Measurements from ENCODE around the gene ATF7.

The ATF7 gene

DNA sequence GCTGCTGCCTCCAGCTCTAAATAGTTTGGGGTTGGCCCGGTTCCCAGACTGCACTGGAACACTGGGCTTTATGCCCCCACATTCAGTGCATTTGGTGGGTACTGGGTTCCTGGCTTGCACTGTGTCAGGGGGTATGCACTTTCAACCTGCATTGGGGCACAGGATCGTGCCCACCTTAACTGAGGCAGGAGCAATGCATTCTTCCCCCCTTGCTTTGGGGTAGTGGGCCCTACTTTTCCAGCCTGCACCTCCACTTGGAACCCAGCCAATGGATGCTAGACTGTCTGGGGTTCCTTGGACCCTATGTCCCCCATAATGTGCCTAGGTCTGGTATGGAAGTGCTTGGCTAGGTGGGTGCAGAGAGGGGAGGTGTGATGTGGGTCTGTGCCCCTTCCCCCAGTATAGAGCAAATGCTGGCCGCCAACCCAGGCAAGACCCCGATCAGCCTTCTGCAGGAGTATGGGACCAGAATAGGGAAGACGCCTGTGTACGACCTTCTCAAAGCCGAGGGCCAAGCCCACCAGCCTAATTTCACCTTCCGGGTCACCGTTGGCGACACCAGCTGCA, 124.5 kb downstream of the ATF7 start:
- H2AFZ ChIP-seq (ENCODE audit: low read depth, low read length) = peak overlapping the region; percentile 88
- H3K27ac ChIP-seq (ENCODE audit: low read length) = peak overlapping the region; percentile 95
- DNase-seq (no peak), ATAC-seq (ENCODE audit: insufficient read depth, low read depth) (no peak)
- no peaks in the 10 kb centered on the region for H4K20me1 ChIP-seq (ENCODE audit: insufficient read depth, low read length)
- H3K4me2 ChIP-seq (ENCODE audit: insufficient read depth, low read length) = peak overlapping the region; percentile 76
- peaks cover 22% of the 10 kb centered on the region for H3K79me2 ChIP-seq (ENCODE audit: insufficient read depth, low read length)
- H3K27me3 ChIP-seq (ENCODE audit: insufficient read depth, low read length, poor library complexity) = no peaks in the 10 kb centered on the region
- H3K36me3 ChIP-seq (ENCODE audit: insufficient read depth, low read length) = peaks cover 39% of the 10 kb centered on the region
- TF ChIP-seq EZH2 (IDR thresholded peaks at IDR 0.05; ENCODE audit: borderline replicate concordance, low read depth, low read length, severe bottlenecking) = no peak
- TF ChIP-seq, protein P1, sequence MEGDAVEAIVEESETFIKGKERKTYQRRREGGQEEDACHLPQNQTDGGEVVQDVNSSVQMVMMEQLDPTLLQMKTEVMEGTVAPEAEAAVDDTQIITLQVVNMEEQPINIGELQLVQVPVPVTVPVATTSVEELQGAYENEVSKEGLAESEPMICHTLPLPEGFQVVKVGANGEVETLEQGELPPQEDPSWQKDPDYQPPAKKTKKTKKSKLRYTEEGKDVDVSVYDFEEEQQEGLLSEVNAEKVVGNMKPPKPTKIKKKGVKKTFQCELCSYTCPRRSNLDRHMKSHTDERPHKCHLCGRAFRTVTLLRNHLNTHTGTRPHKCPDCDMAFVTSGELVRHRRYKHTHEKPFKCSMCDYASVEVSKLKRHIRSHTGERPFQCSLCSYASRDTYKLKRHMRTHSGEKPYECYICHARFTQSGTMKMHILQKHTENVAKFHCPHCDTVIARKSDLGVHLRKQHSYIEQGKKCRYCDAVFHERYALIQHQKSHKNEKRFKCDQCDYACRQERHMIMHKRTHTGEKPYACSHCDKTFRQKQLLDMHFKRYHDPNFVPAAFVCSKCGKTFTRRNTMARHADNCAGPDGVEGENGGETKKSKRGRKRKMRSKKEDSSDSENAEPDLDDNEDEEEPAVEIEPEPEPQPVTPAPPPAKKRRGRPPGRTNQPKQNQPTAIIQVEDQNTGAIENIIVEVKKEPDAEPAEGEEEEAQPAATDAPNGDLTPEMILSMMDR (IDR thresholded peaks at IDR 0.05; ENCODE audit: borderline replicate concordance, extremely low read depth, low read length, poor library complexity, severe bottlenecking) = no peak
- peak overlapping the region; percentile 36 to 68; a peak in 3 of 4 replicates for H3K4me3 ChIP-seq (ENCODE audit: low read depth in 1 of 2, low read length in 2 of 2)
- peak overlapping the region; percentile 71 for H3K9ac ChIP-seq (ENCODE audit: low read depth, low read length)
- peaks cover 50% of the 10 kb centered on the region for H3K4me1 ChIP-seq (ENCODE audit: insufficient read depth, low read length)
- no peaks in the 10 kb centered on the region for H3K9me3 ChIP-seq (ENCODE audit: insufficient read depth, low read length, severe bottlenecking)

DNA sequence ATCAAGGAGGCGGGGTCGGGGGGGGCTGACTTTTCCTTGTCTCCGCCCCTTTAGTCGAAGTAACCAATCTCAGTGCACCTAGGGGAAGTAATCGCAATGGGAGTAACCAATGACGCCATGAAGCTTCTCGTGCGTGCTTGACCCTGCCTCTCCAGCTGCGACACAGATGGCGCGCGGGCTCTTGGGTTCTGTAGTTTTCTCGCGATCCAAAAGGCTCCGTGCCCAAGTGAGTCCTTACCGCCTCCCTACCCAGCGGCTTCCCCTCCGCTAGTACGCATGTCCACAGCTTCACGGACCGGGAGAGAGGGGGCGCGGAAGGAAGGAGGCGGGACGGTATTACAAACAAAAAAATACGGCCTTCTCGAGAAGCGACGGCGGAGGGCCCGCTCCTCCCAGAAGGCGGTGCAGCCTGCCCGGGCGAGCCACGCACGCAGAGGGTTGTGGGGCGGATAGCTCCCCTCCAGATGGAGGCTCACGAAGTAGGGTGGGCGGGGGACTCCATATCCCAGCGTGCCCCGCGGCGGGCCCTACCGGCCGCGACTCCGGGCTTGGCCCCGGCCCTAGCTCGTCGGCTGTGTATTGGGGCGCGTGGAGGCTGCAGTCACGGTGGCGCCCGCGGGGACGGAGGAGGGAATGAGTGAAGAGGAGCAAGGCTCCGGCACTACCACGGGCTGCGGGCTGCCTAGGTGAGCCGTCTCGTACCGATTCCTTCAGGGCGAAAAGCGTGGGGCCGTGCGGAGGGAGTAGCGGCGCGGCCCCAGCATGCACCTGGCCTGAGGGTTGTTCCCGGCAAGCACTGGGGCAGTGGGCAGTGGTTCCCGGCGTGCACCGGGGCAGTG, 125.2 kb downstream of the ATF7 start, which contains the start of gene TARBP2:
TARBP2 (plus strand) TSS at position 508 of the 839 bp plus-strand sequence; CDS start at position 634, 126 bp downstream.
- H3K9me3 ChIP-seq (ENCODE audit: insufficient read depth, low read length, severe bottlenecking) = no peaks in the 10 kb centered on the region
- peaks cover 22% of the 10 kb centered on the region for H3K79me2 ChIP-seq (ENCODE audit: insufficient read depth, low read length)
- peaks cover 32% of the 10 kb centered on the region for H3K36me3 ChIP-seq (ENCODE audit: insufficient read depth, low read length)
- peaks cover 50% of the 10 kb centered on the region for H3K4me1 ChIP-seq (ENCODE audit: insufficient read depth, low read length)
- peak within 1 kb of the TSS; percentile 36 to 68 for H3K4me3 ChIP-seq (ENCODE audit: low read depth in 1 of 2, low read length in 2 of 2)
- H3K27ac ChIP-seq (ENCODE audit: low read length) = peak within 1 kb of the TSS; percentile 95
- H3K9ac ChIP-seq (ENCODE audit: low read depth, low read length) = peak within 1 kb of the TSS; percentile 71
- no peaks in the 10 kb centered on the region for H3K27me3 ChIP-seq (ENCODE audit: insufficient read depth, low read length, poor library complexity)
- peak within 1 kb of the TSS; percentile 76 for H3K4me2 ChIP-seq (ENCODE audit: insufficient read depth, low read length)
- no peaks in the 10 kb centered on the region for H4K20me1 ChIP-seq (ENCODE audit: insufficient read depth, low read length)
- peak within 1 kb of the TSS; percentile 88 for H2AFZ ChIP-seq (ENCODE audit: low read depth, low read length)
- ATAC-seq (ENCODE audit: insufficient read depth, low read depth) (peak; percentile 79), DNase-seq (peak; percentile 99)
- TF ChIP-seq, protein P1 (IDR thresholded peaks at IDR 0.05; ENCODE audit: borderline replicate concordance, extremely low read depth, low read length, poor library complexity, severe bottlenecking) = peak; percentile 8
- TF ChIP-seq EZH2 (IDR thresholded peaks at IDR 0.05; ENCODE audit: borderline replicate concordance, low read depth, low read length, severe bottlenecking) = no peak

DNA sequence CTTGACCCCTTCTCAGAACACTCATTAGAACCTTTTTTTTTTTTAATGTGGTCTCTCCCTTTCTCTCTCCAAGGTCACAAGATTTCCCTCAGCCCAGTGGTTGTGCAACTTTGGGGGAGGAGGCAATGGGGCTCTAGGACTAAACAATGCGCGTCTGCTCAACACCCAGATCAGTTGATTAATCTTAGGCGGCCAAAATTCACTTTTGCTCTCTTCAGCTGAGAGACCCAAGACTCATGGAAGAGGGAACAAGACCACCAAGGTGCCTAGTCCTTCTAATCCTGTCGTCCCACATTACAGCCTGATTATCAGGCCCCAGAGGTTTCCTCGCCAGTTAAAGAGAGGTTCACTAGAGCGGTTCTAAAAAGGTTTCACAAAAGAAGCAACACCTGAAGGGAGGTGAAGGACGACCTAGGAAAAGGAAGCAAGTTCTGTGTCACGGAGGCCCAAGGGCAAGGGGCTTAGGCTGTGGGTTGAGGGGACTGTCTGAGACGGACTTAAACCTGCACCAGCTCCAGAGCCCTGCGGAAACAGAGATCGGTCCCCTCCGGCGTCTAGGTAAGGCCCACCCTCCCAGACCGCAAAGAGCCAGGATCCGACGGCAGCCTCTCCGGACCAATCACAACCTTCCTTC, 125.9 kb downstream of the ATF7 start:
- H3K36me3 ChIP-seq (ENCODE audit: insufficient read depth, low read length) = peaks cover 24% of the 10 kb centered on the region

More for the DNA sequence above, 125.9 kb downstream of the ATF7 start:
- peak overlapping the region; percentile 71 for H3K9ac ChIP-seq (ENCODE audit: low read depth, low read length)
- no peaks in the 10 kb centered on the region for H3K27me3 ChIP-seq (ENCODE audit: insufficient read depth, low read length, poor library complexity)
- no peaks in the 10 kb centered on the region for H4K20me1 ChIP-seq (ENCODE audit: insufficient read depth, low read length)
- DNase-seq (no peak), ATAC-seq (ENCODE audit: insufficient read depth, low read depth) (peak; percentile 68)
- H3K27ac ChIP-seq (ENCODE audit: low read length) = peak overlapping the region; percentile 76
- H3K4me2 ChIP-seq (ENCODE audit: insufficient read depth, low read length) = peak overlapping the region; percentile 76
- H3K9me3 ChIP-seq (ENCODE audit: insufficient read depth, low read length, severe bottlenecking) = no peaks in the 10 kb centered on the region
- peaks cover 50% of the 10 kb centered on the region for H3K4me1 ChIP-seq (ENCODE audit: insufficient read depth, low read length)
- peak overlapping the region; percentile 56 for H2AFZ ChIP-seq (ENCODE audit: low read depth, low read length)
- H3K79me2 ChIP-seq (ENCODE audit: insufficient read depth, low read length) = peaks cover 22% of the 10 kb centered on the region
- TF ChIP-seq, protein P1 (IDR thresholded peaks at IDR 0.05; ENCODE audit: borderline replicate concordance, extremely low read depth, low read length, poor library complexity, severe bottlenecking) = no peak
- no peak for TF ChIP-seq EZH2 (IDR thresholded peaks at IDR 0.05; ENCODE audit: borderline replicate concordance, low read depth, low read length, severe bottlenecking)
- peak overlapping the region; percentile 24 to 68 for H3K4me3 ChIP-seq (ENCODE audit: low read depth in 1 of 2, low read length in 2 of 2)

Measured in DND-41 (cell line).